Upper lobe of left lung (tissue), 4 donors: ENCODE measurements around the gene OR2H2.
A peak's percentile ranks its signal among the peaks of the same experiment; 100 is the strongest.

Experiments
- EP300 ChIP-seq, 4 donors: sonication (generic); formaldehyde crosslinking; IDR thresholded peaks; one replicate each; pipeline ENCODE4 v1.5.1; 2017; ENCODE audit warnings: antibody characterized with exemption in 4 of 4, control low read depth in 2 of 4
- POLR2A ChIP-seq, 4 donors: fragments of 450-650 bp; IDR thresholded peaks; one replicate each; pipeline ENCODE4 v1.5.1; 2016 to 2017; ENCODE audit warnings: antibody characterized with exemption in 4 of 4, mild to moderate bottlenecking in 2 of 4
- POLR2AphosphoS5 ChIP-seq, 2 donors: sonication (generic); formaldehyde crosslinking; IDR thresholded peaks; one replicate each; pipeline ENCODE4 v1.5.1; 2017; ENCODE audit warnings: antibody characterized with exemption in 2 of 2
- TF ChIP-seq, protein P1 (sequence below), 6 experiments: fragments of 450-650 bp in 4 of 6; fragments of 200-600 bp in 2 of 6; sonication (generic) in 2 of 6; IDR thresholded peaks; one replicate each; pipeline ENCODE4 v1.5.1; 2016 to 2019; ENCODE audit warnings: antibody characterized with exemption in 6 of 6

DNA sequence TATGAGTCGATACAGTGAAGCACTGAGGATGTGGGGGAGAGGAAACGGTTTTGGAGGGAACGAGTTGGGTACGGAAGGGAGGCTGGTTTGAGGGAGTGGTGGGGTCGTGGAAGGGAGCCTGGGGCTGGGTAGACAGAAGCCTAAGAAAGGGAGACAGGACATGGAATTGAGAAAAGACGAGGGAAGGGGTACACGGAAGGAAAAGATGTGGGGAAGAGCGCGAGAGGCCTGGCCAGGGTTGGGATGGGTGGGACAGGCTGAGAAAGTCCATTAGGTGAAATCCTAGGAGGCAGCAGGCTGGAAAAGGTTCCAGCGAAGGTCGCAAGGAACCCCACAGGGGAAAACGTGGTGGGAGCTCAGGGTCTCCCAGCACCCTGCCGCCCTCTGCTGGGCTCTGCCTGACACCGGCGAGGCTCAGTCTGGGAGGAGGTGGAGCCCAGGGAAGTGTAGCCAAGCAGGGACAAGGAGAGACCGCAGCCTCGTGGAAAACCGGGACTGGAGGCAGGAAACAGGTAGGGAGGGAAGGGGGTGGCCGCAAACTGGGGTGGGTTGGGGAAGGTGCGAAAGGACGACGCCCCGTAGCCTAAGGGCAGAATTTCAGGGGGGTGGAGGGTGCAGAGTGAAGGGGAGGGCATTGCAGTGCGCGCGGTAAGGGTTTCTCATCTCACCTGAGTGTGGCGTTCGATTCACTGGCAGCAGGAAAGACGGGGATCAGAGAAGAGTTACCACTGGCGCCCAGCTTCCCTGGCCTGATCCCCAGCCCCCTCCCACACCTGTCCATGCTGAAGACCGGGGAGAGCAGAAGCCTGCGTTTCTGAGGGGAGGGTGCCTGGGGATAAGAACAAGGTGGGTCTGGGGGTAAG lies 43.7 kb downstream of the OR2H2 start:
- TF ChIP-seq, protein P1, sequence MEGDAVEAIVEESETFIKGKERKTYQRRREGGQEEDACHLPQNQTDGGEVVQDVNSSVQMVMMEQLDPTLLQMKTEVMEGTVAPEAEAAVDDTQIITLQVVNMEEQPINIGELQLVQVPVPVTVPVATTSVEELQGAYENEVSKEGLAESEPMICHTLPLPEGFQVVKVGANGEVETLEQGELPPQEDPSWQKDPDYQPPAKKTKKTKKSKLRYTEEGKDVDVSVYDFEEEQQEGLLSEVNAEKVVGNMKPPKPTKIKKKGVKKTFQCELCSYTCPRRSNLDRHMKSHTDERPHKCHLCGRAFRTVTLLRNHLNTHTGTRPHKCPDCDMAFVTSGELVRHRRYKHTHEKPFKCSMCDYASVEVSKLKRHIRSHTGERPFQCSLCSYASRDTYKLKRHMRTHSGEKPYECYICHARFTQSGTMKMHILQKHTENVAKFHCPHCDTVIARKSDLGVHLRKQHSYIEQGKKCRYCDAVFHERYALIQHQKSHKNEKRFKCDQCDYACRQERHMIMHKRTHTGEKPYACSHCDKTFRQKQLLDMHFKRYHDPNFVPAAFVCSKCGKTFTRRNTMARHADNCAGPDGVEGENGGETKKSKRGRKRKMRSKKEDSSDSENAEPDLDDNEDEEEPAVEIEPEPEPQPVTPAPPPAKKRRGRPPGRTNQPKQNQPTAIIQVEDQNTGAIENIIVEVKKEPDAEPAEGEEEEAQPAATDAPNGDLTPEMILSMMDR (IDR thresholded peaks at IDR 0.05): peak; percentile 42 to 68 (median 52)
- TF ChIP-seq POLR2AphosphoS5 (IDR thresholded peaks at IDR 0.05): no peak
- no peak for TF ChIP-seq POLR2A (IDR thresholded peaks at IDR 0.05)
- TF ChIP-seq EP300 (IDR thresholded peaks at IDR 0.05): no peak
